Measurements from ENCODE around the gene PDK2.

PDK2 gene

DNA sequence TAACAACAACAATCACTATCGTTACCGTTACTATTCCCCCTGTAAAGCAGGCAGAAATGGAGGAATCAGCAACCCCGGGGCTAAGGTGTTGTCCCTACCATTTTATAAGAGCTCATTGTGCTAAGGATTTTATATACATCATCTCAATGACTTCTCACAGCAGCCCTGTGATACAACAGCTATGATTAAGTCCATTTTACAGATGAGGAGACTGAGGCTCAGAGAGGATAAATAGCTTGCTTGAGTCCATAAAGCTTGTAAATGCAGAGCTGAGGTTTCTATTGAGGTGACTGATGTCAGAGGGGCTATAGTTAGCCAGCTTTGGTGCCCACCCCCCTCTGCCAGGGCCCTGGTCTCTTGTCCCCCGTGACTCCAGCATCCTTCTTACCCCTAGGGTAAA, 16.7 kb upstream of the PDK2 start:
- no peak for DNase-seq (ENCODE audit: low spot score)

GRCh38 chr17:50079334-50080095, 15.6 kb upstream of the PDK2 start:
- no peak for DNase-seq (ENCODE audit: low spot score)

DNA sequence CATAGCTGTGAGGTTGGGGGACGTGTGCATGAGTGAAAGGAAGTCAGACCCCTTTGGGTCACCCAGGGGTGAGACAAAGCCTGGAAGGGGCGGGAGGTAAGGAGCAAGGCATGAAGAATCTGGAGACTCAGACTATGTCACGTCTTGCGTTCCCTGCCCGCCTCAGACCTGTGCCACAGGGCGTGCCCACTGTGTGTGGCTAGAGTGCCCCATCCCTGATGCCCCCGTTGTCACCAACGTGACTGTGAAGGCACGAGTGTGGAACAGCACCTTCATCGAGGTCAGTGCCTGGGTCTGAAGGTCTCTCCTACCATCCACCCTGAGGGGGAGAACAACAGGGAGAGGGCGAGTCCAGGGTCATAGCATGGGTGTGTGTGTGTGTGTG, 15.1 kb upstream of the PDK2 start:
- no peak for DNase-seq (ENCODE audit: low spot score)

GRCh38 chr17:50080827-50081226, 14.3 kb upstream of the PDK2 start:
- DNase-seq (ENCODE audit: low spot score) = no peak

- no peak for DNase-seq (ENCODE audit: low spot score)
These were observed 13.4 kb upstream of the PDK2 start for GRCh38 chr17:50081757-50082156.

DNA sequence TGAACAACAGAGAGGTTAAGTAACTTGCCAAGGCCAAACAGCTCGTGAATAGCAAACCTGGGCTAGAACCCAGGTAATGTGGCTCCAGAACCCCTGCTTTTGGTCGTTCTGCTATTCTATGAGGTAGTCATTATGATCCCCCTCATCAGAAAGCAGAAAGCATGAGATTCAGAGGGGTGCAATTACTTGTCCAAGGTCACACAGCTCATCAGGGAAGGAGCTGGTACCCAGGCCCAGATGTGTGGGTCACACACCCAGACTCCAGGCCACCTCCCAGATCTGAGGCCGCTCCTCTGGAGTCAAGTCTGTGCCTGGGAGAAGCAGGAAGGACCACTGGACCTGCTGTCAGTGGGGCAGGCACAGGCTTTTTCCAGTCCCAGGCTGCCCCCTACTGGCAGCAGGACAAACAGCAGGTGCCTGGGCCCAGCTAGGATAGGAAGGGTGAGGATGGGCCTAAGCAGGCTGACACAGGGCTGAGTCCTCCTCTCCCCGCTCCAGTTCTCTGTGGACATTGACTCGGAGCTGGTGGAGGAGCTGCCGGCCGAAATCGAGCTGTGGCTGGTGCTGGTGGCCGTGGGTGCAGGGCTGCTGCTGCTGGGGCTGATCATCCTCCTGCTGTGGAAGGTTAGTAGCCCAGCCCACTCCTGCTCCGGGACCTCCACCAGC, 7.8 kb upstream of the PDK2 start:
- DNase-seq (ENCODE audit: low spot score) = peak; percentile 54

- no peak for DNase-seq (ENCODE audit: low spot score)
These were observed 7.2 kb upstream of the PDK2 start for GRCh38 chr17:50087912-50088405.

DNA sequence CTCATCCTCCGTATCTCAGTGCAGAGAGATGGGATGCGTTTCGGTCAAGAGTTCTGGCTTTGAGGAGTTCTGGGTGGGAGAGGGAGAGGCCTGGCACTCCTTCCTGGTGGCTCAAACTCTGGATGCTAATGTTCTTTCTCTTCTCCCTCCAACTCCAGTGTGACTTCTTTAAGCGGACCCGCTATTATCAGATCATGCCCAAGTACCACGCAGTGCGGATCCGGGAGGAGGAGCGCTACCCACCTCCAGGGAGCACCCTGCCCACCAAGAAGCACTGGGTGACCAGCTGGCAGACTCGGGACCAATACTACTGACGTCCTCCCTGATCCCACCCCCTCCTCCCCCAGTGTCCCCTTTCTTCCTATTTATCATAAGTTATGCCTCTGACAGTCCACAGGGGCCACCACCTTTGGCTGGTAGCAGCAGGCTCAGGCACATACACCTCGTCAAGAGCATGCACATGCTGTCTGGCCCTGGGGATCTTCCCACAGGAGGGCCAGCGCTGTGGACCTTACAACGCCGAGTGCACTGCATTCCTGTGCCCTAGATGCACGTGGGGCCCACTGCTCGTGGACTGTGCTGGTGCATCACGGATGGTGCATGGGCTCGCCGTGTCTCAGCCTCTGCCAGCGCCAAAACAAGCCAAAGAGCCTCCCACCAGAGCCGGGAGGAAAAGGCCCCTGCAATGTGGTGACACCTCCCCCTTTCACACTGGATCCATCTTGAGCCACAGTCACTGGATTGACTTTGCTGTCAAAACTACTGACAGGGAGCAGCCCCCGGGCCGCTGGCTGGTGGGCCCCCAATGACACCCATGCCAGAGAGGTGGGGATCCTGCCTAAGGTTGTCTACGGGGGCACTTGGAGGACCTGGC, 6.0 kb upstream of the PDK2 start:
- no peak for DNase-seq (ENCODE audit: low spot score)

DNA sequence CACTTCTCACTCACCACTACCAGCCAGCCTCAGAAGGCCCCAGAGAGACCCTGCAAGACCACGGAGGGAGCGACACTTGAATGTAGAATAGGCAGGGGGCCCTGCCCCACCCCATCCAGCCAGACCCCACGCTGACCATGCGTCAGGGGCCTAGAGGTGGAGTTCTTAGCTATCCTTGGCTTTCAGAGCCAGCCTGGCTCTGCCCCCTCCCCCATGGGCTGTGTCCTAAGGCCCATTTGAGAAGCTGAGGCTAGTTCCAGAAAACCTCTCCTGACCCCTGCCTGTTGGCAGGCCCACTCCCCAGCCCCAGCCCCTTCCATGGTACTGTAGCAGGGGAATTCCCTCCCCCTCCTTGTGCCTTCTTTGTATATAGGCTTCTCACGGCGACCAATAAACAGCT, 5.1 kb upstream of the PDK2 start:
- no peak for DNase-seq (ENCODE audit: low spot score)

- no peak for DNase-seq (ENCODE audit: low spot score)
These were observed 3.9 kb upstream of the PDK2 start for GRCh38 chr17:50090971-50091917.

GRCh38 chr17:50091918-50092285, 3.2 kb upstream of the PDK2 start:
- no peak for DNase-seq (ENCODE audit: low spot score)

DNA sequence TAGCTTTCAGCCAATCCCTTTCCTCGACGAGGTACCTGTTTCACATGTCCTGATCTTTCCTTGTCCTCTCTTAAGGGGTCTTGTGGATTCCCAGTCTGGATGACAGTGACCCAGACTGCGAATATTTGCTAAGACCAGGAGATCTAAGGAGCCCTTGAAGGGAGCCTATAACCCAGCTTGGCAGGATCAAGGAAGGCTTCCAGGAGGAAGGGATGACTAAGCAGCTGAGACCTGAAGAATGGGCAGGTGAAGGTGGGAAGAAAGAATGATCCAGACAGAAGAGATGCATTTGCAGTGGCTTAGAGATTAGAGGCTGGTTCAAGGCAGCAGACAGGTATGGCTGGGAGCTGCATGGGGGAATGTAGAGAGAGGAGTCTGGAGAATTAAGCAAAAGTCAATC, 1.9 kb upstream of the PDK2 start:
- no peak for DNase-seq (ENCODE audit: low spot score)

DNA sequence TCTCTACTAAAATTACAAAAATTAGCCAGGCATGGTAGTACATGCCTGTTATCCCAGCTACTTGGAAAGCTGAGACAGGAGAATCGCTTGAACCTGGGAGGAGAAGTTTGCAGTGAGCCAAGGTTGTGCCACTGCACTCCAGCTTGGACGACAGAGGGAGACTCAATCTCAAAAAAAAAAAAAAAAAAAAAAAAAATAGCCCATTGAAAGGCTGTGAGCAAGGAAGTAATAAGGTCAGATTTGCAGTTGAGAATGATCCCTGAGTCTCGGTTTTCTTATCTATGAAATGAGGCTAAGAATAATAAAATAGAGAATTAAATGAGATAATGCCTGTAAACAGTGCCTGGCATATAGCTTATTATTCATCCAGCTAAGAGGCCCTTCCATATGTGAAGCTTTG, 1.3 kb upstream of the PDK2 start:
- DNase-seq (ENCODE audit: low spot score) = no peak

DNA sequence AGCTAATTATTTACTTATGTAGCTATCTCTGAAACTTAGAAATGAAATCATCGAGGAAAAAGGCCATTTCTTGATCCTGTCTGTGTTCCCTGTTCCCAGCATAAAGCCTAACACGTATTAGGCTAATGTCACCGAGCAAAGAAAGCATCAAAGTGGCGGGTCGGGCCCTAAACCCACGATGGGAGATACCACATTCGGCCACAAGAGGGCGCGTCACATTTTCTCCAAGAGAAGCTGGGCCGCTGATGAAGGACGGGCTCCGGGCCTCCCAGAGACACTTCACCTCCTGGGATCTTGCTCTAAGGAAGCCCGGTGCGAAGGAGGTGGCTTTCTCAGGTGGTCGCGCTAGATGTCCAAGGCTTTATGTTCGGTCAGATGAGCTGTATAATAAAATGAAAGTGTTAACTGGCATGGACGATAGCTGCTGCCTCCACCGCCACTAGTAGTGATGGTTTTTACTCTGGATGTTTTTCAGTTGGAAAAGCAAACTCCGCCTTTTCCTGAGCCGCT, 853 bp upstream of the PDK2 start:
- DNase-seq (ENCODE audit: low spot score) = peak; percentile 95

GRCh38 chr17:50095626-50096037, 481 bp downstream of the PDK2 start:
- peak; percentile 42 for DNase-seq (ENCODE audit: low spot score)

DNA sequence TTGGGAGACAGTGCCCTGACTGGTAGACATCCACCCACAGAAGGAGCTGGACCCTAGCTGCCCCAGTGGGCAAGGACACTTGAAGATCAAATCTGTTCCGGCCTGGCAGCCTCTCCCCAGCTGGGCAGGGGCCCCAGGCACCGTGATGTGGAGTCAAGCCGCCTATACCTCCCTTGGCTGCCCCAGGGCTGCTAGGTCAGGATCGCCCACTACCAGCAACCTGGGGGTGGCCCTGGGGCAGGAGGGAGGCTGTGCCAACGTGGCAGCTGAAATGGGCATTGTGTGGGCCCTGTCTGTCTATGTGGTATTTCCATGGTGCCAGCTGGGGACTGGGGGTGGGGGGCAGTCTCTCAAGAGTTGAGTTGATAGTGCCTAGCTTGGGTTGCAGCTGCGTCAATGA, 941 bp downstream of the PDK2 start:
- DNase-seq (ENCODE audit: low spot score) = no peak

DNA sequence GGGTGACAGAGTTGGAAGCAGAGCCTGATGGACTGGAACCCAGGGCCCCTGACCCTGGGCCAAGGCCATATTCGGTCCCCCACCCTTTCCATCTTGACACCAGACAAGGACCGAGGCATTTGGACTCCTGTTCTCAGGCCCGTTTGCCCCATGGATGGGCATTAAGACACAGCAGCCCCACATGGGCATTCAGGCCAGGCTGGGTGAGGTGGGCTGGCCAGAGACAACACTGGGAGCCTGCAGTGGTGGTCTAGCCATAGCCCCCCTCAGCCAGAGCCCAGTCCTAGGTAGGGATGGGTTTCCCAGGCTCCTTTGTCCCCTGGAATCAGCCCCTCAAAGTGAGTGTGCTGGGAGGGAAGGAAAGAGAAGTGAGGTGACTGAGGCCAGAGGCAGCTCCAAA, 1.6 kb downstream of the PDK2 start:
- DNase-seq (ENCODE audit: low spot score) = no peak

GRCh38 chr17:50097455-50097854, 2.3 kb downstream of the PDK2 start:
- no peak for DNase-seq (ENCODE audit: low spot score)

GRCh38 chr17:50097926-50098325, 2.8 kb downstream of the PDK2 start:
- no peak for DNase-seq (ENCODE audit: low spot score)

GRCh38 chr17:50098583-50098982, 3.4 kb downstream of the PDK2 start:
- DNase-seq (ENCODE audit: low spot score) = no peak

GRCh38 chr17:50099003-50099402, 3.9 kb downstream of the PDK2 start:
- DNase-seq (ENCODE audit: low spot score) = no peak

Data from Ammon's horn (tissue), 1 donor.